OCI-LY3 (cell line): ENCODE results near the gene AGRN.

Source experiments
- H2AFZ ChIP-seq: fragments of 200-600, 300-600 bp; shearing (Covaris generic); 2 replicates; pipeline ENCODE4 v1.6.0; 2014; ENCODE audit warnings: antibody characterized with exemption, low read depth, low read length
- H3K27ac ChIP-seq: fragments of 200-600, 300-600 bp; sonication (generic); 2 replicates; pipeline ENCODE4 v1.5.1; 2014; ENCODE audit warnings: mild to moderate bottlenecking, low read length, moderate library complexity, mixed read lengths
- H3K27me3 ChIP-seq: fragments of 200-600, 300-600 bp; sonication (generic); 2 replicates; pipeline ENCODE4 v1.6.1; 2014; ENCODE audit warnings: low read depth, low read length, mixed read lengths
- H3K36me3 ChIP-seq: fragments of 200-600, 300-600 bp; sonication (generic); replicated peaks from 2 replicates; pipeline ENCODE3; 2014; ENCODE audit warnings: low read depth, low read length, mixed read lengths
- H3K4me1 ChIP-seq: fragments of 300-600, 200-600 bp; sonication (generic); 2 replicates; pipeline ENCODE4 v1.6.1; 2014; ENCODE audit warnings: low read length, mixed read lengths
- H3K4me2 ChIP-seq: fragments of 200-600, 300-600 bp; sonication (generic); 2 replicates; pipeline ENCODE4 v1.6.1; 2014; ENCODE audit warnings: low read length, mixed read lengths
- H3K4me3 ChIP-seq: fragments of 300-600, 200-600 bp; sonication (generic); 2 replicates; pipeline ENCODE4 v1.5.1; 2014; ENCODE audit warnings: antibody characterized with exemption, mild to moderate bottlenecking, low read length, moderate library complexity
- H3K79me2 ChIP-seq: fragments of 300-600, 200-600 bp; shearing (Covaris generic); 2 replicates; pipeline ENCODE4 v1.6.1; 2014; ENCODE audit warnings: mild to moderate bottlenecking, low read length, mixed read lengths
- H3K9ac ChIP-seq: fragments of 300-600, 200-600 bp; shearing (Covaris generic); 2 replicates; pipeline ENCODE4 v1.6.0; 2014; ENCODE audit warnings: mild to moderate bottlenecking, low read length, moderate library complexity
- H3K9me3 ChIP-seq: fragments of 200-600, 300-600 bp; shearing (Covaris generic); 2 replicates; pipeline ENCODE4 v1.6.1; 2014; ENCODE audit warnings: low read length, mixed read lengths; ENCODE audit not compliant: insufficient read depth
- H4K20me1 ChIP-seq: fragments of 200-600, 300-600 bp; sonication (generic); 2 replicates; pipeline ENCODE4 v1.6.1; 2016; ENCODE audit warnings: low read length, mixed read lengths; ENCODE audit not compliant: insufficient read depth
- EZH2phosphoT487 ChIP-seq: fragments of 200-600 bp; shearing (Covaris generic); IDR thresholded peaks from 2 replicates; pipeline ENCODE4 v1.6.1; 2018; ENCODE audit warnings: antibody characterized with exemption, mixed run types, low read depth
- TF ChIP-seq, protein P1 (sequence below): fragments of 200-600, 300-600 bp; sonication (generic); IDR thresholded peaks from 2 replicates; pipeline ENCODE4 v1.5.1; 2014; ENCODE audit warnings: antibody characterized with exemption, low read length, low read depth

The AGRN gene

DNA sequence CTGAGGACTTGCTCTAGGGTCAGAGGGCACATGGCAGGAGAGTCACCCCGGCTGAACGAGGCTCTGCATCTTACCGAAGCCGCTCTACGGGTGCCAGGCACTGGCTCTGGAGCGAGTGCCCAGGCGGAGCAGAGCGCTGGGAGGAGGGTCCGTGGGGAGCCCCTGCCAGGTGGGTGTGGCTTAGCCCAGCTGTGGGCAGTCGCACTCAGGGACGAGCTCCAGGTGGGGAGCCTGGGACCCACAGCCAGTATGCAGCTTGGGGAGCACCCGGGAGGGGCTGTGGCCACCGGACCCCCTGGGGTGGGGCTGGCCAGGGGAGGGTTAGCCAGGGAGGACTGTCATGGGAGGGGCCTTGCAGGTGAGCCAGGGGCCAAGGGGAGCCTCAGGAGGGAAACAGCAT lies 3.8 kb downstream of the AGRN start:
- no peak overlapping the region for H3K9ac ChIP-seq
- H4K20me1 ChIP-seq: 0 out of 2 replicates have a peak, but pooled peaks cover 4% of the 10 kb centered on the region
- H2AFZ ChIP-seq: no peak overlapping the region
- no peak for TF ChIP-seq EZH2phosphoT487
- TF ChIP-seq, protein P1, sequence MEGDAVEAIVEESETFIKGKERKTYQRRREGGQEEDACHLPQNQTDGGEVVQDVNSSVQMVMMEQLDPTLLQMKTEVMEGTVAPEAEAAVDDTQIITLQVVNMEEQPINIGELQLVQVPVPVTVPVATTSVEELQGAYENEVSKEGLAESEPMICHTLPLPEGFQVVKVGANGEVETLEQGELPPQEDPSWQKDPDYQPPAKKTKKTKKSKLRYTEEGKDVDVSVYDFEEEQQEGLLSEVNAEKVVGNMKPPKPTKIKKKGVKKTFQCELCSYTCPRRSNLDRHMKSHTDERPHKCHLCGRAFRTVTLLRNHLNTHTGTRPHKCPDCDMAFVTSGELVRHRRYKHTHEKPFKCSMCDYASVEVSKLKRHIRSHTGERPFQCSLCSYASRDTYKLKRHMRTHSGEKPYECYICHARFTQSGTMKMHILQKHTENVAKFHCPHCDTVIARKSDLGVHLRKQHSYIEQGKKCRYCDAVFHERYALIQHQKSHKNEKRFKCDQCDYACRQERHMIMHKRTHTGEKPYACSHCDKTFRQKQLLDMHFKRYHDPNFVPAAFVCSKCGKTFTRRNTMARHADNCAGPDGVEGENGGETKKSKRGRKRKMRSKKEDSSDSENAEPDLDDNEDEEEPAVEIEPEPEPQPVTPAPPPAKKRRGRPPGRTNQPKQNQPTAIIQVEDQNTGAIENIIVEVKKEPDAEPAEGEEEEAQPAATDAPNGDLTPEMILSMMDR: no peak
- H3K27ac ChIP-seq: no peak overlapping the region
- H3K4me1 ChIP-seq: peaks cover 7% of the 10 kb centered on the region; the same call in 1 of the 2 replicates
- no peak overlapping the region for H3K4me3 ChIP-seq
- H3K79me2 ChIP-seq: no peaks in the 10 kb centered on the region
- no peaks in the 10 kb centered on the region for H3K9me3 ChIP-seq
- H3K36me3 ChIP-seq: no peaks in the 10 kb centered on the region
- H3K4me2 ChIP-seq: no peak overlapping the region
- peaks cover 13% of the 10 kb centered on the region for H3K27me3 ChIP-seq

DNA sequence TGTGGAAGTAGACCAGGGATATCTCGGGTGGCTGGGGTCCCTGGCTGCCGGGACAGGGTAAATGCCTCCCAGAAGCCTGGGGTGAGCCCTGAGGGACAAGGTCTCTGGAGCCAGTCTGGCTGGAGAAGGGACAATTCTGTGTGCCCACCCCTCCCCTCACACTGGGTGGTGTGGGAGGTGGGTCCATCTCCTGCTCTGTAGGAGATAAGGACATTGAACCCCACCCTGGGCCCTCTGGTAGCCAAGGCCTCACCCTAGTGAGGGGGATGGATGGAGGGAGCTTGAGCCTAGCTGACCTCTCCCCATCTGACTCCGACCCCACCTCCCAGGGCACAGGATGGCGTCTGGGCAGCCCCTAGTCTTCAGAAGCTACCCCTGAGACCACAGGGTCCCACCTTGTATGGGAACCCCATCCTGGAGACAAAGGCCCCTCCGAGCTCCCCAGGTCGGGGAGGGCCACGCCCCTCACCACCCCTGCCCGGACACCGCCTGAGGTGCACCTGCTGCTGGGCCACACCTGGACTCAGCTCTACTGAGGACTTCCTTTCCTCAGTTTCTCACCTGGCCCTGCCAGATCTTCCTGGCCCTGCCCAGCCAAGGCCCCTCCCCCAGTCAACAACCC lies 4.3 kb downstream of the AGRN start:
- no peak overlapping the region for H3K9ac ChIP-seq
- TF ChIP-seq EZH2phosphoT487: no peak
- TF ChIP-seq, protein P1: no peak

DNA sequence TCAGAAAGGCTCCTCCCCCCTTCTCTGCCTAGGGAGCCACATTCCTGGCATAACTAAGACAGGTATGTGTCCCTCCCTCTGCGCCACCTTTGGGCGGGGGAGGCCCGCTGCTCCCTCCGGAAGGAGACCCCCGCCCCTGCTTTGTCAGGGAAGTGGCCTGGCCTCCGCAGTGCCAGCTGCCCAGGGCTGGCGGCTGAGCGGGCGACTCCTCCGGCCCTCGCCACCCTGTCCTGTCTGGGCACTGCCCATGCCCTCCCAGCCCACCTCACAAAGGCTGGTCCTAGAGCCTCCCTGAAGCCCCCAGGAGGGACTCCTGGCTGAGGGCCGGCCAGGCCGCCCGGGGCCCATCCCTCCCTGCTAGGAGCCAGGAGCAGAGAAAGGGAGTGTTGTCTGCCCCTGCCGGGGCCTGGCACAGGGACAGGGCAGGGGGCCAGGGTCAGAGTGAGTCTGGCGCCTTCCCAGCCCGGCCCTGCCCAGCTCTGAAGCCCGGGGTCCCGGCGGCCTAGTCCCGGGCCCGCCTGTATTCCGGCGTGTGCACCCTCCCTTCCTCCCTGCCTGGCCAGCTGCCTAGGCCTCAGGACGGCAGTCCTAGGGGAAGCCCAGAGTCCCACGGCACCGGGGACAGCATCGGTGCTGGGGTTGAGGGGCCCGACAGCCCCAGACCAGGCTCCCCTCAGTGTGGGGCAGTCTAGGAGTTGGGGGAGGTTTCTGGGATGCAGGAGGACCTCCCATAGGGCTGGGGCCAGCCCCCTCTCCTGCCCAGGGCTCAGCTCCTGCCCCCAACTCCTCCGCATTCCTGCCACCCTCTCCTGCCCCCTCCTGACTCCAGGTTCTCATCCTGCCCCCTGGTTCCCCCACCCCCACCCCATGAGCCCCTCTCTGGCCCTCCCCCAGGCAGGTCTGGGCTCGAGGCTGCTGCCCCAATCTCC lies 5.1 kb downstream of the AGRN start:
- Histone ChIP-seq H3K79me2 (no peaks in the 10 kb centered on the region), H3K4me3 (no peak overlapping the region), H3K4me2 (no peak overlapping the region), H3K4me1 (peaks cover 7% of the 10 kb centered on the region; the same call in 1 of the 2 replicates), H3K27me3 (peaks cover 13% of the 10 kb centered on the region), H4K20me1 (0 out of 2 replicates have a peak, but pooled peaks cover 4% of the 10 kb centered on the region), H3K9ac (no peak overlapping the region), H2AFZ (no peak overlapping the region), H3K27ac (no peak overlapping the region), H3K36me3 (no peaks in the 10 kb centered on the region), H3K9me3 (no peaks in the 10 kb centered on the region)
- TF ChIP-seq, protein P1: no peak
- no peak for TF ChIP-seq EZH2phosphoT487

More for the DNA sequence above, 4.3 kb downstream of the AGRN start:
- 0 out of 2 replicates have a peak, but pooled peaks cover 4% of the 10 kb centered on the region for H4K20me1 ChIP-seq
- H3K36me3 ChIP-seq: no peaks in the 10 kb centered on the region
- H2AFZ ChIP-seq: no peak overlapping the region
- H3K4me1 ChIP-seq: peaks cover 7% of the 10 kb centered on the region; the same call in 1 of the 2 replicates
- H3K9me3 ChIP-seq: no peaks in the 10 kb centered on the region
- H3K4me2 ChIP-seq: no peak overlapping the region
- no peak overlapping the region for H3K27ac ChIP-seq
- no peak overlapping the region for H3K4me3 ChIP-seq
- no peaks in the 10 kb centered on the region for H3K79me2 ChIP-seq
- H3K27me3 ChIP-seq: peaks cover 13% of the 10 kb centered on the region

DNA sequence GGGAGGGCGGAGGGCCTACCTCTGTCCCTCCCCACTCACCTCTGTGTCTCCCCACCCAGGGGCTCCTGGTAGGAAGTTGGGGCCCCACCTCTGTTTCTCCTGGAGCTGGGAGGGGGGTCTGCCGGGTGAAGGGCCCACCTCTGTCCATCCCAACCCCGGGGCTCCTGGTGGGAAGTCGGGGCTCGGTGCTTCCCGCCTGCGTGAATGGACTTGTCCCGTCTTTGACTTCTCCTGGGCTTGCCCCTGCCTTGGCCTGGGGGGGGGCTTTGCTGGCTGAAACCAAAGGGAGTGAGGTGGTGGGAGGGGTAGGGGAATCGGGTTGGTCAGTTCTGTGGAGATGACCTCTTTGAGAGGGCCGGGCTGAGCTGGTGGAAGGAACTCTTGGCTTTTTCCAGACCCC lies 5.8 kb downstream of the AGRN start:
- Histone ChIP-seq H2AFZ (no peak overlapping the region), H3K4me3 (no peak overlapping the region), H3K27me3 (peaks cover 13% of the 10 kb centered on the region), H4K20me1 (0 out of 2 replicates have a peak, but pooled peaks cover 4% of the 10 kb centered on the region), H3K79me2 (no peaks in the 10 kb centered on the region), H3K9me3 (no peaks in the 10 kb centered on the region), H3K4me2 (no peak overlapping the region), H3K9ac (no peak overlapping the region), H3K27ac (no peak overlapping the region), H3K4me1 (peaks cover 7% of the 10 kb centered on the region; the same call in 1 of the 2 replicates), H3K36me3 (no peaks in the 10 kb centered on the region)
- TF ChIP-seq, protein P1: no peak
- no peak for TF ChIP-seq EZH2phosphoT487
